GM18502 (cell line): ENCODE results near the gene SERPINB12.

Experiments used
- ATAC-seq: cut with Tn5 transposase; IDR thresholded peaks from one replicate; pipeline ENCODE4 v1.9.1; 2021; ENCODE audit warnings: mild to moderate bottlenecking; ENCODE audit not compliant: unreplicated experiment, poor library complexity

SERPINB12 gene

DNA sequence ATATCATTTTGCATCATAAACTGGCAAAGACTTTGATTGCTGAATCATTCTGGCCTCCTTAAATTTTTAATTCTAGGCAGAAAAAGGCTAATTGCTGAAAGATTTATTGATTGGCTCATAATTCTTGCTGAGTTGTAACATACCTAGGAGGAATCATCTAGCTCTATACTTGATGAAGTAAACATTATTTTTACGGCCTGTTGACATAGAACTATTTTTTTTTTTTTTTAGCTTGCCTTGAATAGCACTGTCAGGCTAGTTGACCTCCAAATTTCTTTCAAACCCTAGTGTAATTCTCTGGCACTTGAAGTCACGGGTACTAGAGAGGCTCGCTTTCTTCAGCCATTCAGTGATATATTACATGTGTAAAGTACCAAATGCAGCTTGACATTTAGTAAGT is 2.8 kb downstream of the SERPINB12 start:
- no peak for ATAC-seq

DNA sequence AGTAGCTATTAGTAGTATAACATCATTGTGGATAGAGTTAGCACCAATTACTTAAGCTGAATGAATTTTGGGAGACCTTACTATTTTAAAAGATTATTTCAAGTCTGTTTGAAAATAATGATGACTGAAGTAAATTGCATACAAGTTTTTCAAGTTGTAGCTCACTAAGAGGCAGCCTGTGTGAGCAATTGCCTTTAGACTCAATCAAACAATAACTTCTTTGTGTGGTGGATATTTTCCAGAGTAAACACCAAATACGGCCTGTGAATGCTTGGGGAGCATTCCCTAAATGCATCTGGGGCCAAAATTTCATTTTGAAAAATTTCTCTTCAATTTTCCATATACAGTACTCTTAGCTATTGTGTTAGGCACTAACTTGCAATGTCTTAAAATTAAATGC is 7.9 kb downstream of the SERPINB12 start:
- ATAC-seq = no peak

DNA sequence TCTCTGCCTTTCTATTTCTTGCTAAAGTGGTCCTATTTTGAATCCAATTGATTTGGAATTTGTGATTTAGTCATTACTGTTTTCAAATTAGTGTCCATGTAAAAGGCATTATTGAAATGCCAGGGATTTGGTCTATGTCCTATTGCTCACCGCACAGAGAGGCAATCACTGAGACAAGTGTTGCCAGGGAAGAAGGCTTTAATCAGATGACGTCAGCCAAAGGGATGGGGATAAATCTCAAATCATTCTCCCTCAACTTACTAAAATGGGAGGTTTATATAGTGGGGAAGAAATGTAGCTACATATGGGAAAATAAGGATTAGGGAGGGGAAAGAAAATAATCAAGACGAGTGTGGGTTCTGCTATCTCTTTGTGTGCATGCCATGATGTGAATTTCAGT is 9.6 kb downstream of the SERPINB12 start:
- ATAC-seq = no peak

DNA sequence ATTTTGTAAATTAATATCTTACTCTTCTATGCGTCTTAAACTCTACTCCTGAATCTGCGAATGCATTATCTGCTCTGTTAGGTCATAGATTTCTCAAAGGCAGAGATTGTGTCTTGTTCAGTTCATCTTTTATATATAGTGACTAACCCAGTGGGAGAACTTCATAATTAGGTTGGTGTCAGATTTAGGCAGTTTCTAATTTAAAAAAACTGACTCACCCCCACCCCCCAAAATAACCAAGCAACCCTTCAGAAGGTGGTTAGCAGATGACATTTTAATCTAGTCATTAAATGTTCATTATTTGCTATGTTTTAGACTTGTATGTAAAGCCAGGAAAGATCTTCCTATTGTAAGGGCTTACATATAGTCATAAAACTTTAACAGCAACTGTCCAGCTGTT is 10.4 kb downstream of the SERPINB12 start:
- ATAC-seq = no peak

DNA sequence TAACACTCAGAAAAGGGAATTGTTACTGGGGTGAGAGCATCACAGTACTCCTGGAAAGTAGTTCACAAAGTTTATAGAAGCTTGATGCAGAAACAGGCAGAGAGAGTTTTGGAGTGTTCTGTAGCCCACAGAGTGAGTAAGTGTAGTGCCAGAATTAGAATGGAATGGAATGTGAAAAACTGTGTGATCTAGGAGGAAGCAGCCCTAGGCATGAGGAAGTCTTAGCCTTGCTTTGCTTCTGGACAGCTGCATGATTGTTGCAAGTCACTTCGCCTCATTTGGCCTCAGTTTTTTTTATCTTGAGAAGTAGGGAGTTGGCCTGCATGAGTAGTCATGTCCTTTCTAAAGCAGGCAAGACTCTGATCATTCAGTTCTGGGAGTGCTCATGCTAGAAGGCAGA is 10.9 kb downstream of the SERPINB12 start:
- no peak for ATAC-seq

DNA sequence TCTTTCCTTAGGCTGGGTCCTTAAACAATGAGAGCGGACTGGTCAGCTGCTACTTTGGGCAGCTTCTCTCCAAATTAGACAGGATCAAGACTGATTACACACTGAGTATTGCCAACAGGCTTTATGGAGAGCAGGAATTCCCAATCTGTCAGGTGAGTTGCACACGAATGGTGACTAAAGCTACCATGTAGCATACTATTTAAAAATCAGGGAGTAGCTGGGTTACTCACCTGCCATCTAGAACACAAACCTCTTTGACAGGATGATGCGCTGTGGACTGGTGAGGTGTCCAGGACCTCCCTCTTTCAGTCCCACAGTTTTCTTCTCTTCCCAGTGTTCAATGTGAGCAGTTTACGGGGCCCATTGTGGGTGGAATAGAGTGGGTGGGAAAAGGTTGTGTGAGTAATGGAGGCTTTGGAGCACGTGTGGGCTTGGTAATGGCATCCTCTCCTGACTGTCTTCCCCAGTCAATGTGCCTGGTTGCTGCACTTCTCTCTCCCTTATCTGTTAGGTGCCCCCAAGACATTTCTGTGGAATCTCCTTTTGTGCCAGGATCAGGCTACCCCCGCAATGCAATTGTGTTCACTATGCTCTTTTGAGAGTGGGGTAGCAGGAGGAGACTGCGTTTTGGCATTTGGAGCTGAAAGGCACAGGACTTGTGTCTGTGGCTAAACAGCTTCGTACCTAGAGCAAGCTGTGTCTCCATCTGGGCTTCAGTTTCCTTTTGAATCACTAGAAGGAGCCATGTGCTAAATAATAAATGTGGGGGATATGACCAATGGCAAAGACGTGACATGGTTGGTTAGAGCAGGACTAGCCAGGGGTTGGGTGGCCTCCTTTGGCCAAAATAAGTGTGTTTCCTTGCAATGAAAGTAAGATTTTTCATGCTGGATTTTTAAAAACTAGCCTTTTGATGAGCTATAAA is 17.7 kb downstream of the SERPINB12 start:
- peak; percentile 70 for ATAC-seq

DNA sequence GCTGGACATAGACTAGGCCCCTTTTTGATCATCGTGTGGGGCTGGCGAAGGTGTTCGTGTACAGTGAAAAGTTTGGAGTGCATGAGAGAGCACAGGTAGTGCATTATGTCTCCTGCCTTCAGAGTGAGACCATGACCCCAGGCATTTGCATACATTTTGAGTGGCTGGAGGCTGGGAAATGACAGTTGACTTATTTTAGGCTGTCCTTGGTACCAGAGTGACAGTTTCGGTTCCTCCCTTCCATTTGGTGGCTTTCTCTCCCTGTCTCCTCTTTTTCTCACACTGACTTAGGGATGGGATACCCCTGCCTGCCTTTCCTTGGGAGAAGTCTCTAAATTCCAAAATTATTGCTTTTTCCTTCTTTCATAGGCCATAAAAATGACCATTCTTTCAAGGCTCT is 20.1 kb downstream of the SERPINB12 start:
- ATAC-seq = peak; percentile 90

DNA sequence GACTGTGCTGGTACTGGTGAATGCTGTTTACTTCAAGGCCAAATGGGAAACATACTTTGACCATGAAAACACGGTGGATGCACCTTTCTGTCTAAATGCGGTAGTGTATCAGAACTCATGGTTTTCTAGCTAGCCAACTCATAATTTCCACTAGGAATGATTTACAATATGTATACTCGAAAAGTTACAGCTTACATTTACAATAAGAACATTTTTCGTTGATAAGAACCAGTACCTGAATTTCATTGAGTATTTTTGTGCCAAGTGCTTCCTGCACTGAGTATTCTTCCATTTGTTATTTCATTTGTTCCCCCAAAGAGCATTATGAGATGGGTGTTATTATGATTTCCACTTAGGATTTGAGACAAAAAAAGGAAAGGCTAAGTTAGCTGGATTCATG is 21.9 kb downstream of the SERPINB12 start:
- ATAC-seq = no peak

DNA sequence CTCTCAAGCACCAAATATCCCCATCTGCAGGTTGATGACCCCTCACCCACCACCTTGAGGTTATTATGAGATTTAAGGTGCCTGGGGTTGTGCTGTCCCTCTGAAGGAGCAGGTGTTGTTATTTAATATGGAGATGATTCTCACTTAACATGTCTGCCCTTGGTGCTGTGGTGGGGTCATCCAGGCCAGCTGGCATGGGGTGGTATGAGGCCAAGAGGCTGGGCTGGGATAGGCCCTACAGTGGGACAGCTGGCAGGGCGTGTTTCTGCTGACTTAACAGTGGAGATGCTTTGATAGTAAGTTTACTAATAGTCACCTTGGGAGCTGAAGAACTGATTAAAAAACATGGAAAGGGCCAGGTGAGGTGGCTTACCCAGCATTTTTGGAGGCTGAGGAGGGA is 22.4 kb downstream of the SERPINB12 start:
- ATAC-seq = no peak

DNA sequence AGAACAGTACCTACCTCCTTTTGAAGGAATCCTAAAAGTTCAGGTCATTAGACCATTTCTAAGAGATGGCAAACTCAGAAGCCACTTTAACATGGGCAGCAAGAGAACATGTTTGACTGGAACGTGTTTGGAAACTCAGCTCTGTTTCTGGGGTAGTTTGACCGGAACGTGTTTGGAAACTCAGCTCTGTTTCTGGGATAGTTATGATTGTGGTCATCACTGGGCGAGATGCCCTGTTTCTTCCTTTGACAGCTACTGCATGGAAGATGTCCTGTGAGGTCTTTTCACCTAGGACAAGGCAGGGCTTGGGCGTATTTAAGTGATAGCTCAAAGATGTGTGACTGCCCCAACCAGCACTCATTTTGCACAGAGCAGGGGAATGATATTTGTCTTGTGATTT is 25.1 kb downstream of the SERPINB12 start:
- no peak for ATAC-seq

DNA sequence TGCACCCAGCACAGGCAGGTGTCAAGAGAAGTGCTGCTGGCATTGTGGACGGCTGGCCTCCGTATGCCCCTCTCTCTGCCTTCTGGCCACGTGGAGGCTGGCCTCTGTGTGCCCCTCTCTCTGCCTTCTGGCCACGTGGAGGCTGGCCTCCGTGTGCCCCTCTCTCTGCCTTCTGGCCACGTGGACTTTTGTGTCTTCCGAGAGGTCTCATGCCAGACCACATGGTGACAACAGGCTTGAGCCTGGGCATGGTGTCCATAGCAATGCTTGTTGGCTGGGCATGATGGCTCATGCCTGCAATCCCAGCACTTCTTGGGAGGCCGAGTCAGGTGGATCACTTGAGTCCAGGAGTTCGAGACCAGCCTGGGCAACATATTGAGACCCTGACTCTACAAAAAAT is 25.7 kb downstream of the SERPINB12 start:
- no peak for ATAC-seq

DNA sequence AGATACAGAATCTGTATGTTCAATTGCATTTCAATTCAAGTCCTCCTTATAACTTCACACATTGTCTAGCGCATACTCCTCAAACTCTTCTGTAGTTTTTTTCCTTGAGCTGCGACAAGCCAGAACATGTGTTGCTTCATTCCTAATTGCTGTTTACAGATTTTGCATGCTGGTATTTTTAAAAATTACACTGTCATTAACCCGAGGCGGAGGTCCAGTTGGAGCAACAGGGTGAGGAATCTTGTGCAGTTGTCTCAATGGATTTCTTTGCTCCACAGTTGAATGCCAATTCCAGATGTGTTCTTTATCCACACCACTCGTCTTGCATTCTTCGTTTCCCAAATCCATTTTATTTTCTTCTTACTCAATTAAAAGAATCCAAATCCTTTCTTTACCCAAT is 28.6 kb downstream of the SERPINB12 start:
- no peak for ATAC-seq

DNA sequence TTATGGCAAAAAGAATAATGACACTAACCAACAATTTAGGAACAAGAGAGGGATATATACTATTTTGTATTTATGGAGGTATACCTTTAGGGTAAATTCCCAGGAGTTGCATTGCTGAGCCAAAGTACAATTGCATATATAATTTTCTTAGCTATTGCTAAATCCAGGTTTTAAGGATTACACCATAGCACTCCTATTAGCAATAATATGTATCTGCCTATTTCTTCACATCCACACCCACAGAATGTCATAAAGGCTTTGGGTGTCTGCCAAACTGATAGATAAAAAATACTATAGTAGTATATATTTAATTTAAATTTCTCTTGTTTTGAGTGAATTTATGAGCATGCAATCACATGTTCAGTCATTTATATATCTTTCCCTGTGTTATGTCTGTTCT is 33.5 kb downstream of the SERPINB12 start:
- no peak for ATAC-seq

DNA sequence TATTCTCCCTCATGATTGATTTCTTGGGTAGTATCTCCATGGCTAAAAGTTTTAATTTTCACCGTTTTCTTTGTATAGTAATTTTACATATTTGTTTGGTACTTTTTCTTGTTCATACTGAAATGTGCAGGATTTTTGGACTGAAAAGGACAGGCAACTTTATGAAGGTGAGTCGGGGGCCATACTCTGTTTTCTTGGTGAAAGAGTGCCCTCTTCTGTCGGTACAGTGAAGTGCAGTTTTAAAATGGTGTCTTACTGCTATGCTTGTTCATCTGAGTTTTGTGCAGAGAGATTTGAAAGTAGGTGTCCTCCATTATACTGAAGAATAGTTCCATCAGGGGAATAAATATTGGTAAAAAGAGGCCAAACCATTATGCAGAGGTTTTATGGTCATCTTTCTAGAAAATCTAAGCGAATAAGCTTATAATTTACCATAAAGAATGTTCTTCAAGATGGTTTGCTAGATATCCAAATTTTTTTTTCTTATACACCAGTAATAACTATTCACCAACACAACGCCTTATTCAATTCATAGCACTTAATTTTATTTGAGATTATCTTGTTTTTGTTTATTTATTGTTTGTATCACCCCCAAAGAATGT is 36.3 kb downstream of the SERPINB12 start:
- ATAC-seq = peak; percentile 75

DNA sequence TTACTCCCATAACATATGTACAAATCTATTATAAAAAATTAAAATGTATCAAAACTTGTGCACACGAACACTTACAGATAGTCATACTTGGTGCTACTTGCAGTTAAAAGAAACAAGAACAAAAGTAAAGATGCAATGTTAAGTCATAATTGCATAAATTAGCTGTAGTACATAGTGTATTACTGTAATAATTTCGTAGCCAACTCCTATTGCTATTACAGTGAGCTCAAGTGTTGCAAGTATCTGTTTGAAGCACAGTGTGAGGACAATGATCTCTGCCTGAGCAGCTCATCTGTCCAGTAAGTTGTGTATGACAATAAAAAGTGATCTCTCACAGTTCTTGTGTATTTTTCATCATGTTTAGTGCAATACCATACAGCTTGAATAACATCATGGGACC is 37.4 kb downstream of the SERPINB12 start:
- no peak for ATAC-seq

DNA sequence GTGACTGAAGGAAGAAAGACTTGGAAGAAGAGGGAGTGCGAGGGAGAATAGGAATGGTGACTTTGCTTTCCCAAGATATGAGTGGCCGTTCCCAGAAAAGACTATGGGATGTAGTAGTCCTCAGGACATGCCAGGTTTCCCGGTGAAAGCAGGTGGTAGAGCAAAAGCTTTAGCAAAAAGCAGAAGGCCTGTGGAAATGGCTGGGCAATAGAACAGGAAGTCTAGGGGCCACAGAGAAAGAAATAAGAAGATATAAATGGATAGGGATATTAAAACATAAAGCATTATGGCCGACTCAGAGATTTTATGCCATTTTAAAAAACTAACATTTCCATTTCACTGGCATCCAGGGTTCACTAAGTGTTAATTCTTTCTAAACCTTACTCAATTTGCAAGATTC is 43.8 kb downstream of the SERPINB12 start:
- no peak for ATAC-seq

DNA sequence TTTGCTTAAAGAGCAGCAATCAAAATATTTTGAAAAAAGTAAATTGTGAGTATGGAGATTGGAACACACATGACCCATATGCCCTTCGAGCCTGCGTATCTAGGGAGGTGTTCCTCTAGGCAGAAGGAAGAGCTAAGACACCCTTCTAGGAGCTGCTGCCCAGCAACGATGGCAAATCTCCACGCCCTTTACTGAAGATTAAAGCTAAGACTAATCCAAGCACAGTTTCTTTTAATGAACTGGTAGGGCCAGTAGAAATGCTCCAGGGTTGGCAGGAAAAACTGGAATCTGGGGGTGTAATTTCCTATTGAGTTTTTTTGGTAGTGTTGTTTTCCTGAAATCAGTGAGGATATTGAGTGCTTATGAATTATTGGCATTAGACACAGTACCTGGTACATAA is 44.3 kb downstream of the SERPINB12 start:
- no peak for ATAC-seq

DNA sequence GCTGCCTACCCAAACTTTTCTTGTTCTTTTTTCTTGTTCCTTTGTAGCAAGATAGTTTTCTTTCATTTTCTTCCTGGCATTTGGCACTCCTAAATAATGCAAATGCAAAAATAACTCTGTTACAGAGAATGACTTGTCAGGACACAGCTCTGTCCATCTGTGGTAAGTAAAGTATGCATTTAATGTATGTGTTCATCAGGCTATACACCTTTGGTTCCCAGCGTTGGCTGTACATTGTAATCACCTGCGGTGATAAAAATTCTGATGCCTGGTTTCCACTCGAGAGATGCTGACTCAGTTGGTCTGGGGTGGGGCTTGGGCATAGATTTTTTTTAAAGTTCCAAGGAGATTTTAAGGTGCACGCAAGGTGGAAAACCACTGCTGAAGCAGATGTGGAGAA is 44.8 kb downstream of the SERPINB12 start, which contains the start of gene SERPINB13:
Gene SERPINB13 (plus strand): TSS at position 378 of the 400 bp plus-strand sequence. CDS start 1,325 bp downstream, outside the sequence.
- no peak for ATAC-seq

DNA sequence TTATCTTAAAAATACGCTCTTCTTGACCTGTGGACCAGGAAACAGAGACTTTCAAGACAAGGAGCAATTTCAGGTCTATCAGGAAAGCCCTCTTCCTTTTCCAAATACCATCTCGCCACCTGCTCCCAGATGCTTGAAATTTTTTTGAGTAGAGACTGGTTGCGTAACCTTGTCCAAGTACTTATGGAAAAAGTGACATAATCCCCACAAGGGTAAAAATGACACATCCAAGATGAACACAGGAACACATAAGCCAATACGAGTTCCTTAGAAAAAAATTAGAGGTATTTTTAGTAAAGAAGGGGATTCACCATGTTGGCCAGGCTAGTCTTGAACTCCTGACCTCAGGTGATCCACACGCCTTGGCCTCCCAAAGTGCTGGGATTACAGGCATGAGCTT is 46.7 kb downstream of the SERPINB12 start:
- ATAC-seq = no peak

DNA sequence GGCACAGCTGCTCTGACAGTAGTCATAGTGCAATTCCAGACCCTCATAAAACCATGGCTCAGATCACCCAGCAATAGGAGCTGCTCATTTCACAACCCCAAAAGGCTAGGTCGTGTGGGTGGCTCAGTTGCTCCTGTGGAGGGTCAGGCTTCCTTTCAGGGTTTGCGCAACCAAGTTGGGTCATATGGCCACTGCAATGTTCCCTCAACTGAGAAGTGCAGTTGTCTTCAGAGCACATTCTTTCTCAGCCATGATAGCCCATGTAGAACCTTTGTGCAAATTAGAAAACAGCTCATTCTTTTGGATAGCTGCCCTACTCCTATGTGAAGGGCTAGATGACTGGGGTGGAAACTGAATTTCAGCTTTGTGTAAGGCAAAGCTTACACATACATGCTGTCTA is 48.2 kb downstream of the SERPINB12 start:
- no peak for ATAC-seq

DNA sequence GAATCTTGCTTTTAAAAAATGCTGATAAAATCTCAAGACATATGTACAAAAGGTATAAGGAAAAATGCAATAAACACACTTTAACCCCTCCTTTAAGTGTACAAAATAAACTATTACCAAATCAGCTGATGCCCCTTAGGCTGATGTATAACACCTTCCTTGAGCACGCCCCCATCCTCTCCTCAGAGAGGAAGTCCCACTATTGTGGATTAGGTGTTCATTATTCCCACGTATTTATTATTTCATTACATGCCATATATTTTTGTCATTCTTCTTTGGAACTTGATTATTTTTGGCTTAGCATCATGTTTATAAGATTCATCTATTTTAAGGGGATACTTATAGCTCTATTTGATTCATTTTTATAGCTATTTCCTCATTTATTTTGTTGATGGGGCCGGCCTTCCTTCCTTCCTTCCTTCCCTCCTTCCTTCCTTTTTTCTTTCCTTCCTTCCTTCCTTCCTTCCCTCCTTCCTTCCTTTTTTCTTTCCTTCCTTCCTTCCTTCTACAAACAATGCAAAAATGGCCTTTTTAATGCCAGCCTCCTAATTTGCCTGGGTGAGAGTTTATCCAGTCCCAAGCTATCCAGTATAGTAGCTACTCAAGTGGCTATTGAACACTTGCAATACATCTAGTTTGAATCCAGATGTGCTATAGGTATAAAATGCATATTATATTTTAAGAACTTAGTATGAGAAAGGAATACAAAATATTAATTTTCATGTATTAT is 49.0 kb downstream of the SERPINB12 start:
- no peak for ATAC-seq
